HEK293T (cell line): Measurements from ENCODE around the gene CLIC3.

Experiments
- CTCF ChIA-PET: fragments of 350-600 bp; formaldehyde crosslinking; extraction: SDS; loops from one replicate; lab custom pipeline; 2021; ENCODE audit warnings: antibody characterized with exemption, inconsistent platforms; lab: Yijun Ruan, JAX
- POLR2A ChIA-PET: fragments of 350-600 bp; formaldehyde crosslinking; extraction: SDS; loops from one replicate; lab custom pipeline; 2020; ENCODE audit warnings: antibody characterized with exemption, inconsistent platforms; lab: Yijun Ruan, JAX
- DNase-seq: peaks from one replicate; pipeline ENCODE4 v3.0.0; 2012; ENCODE audit warnings: mixed read lengths; ENCODE audit errors: extremely low spot score
- ARNT ChIP-seq: fragments of 450-650 bp; IDR thresholded peaks from 2 replicates; pipeline ENCODE4 v1.6.1; 2017; ENCODE audit warnings: mild to moderate bottlenecking
- CTBP1 ChIP-seq: fragments of 450-650 bp; IDR thresholded peaks from 2 replicates; pipeline ENCODE4 v1.6.1; 2016; ENCODE audit warnings: borderline replicate concordance
- FOXM1 ChIP-seq: fragments of 450-650 bp; IDR thresholded peaks from 2 replicates; pipeline ENCODE4 v1.6.1; 2017; ENCODE audit warnings: mild to moderate bottlenecking, borderline replicate concordance
- LEF1 ChIP-seq: fragments of 450-650 bp; IDR thresholded peaks from 2 replicates; pipeline ENCODE4 v1.6.1; 2017; ENCODE audit warnings: mild to moderate bottlenecking, borderline replicate concordance
- PKNOX1 ChIP-seq: fragments of 450-650 bp; IDR thresholded peaks from 2 replicates; pipeline ENCODE4 v1.6.1; 2016
- SUZ12 ChIP-seq: fragments of 450-650 bp; IDR thresholded peaks from 2 replicates; pipeline ENCODE4 v1.6.1; 2016; ENCODE audit warnings: mild to moderate bottlenecking
- ZNF384 ChIP-seq: fragments of 450-650 bp; IDR thresholded peaks from 2 replicates; pipeline ENCODE4 v1.6.1; 2016

The CLIC3 gene

GRCh38 chr9:136945333-136946227 is 50.8 kb downstream of the CLIC3 start:
- ChIA-PET POLR2A (no interaction called here), CTCF (interaction anchor here (0.6 to 1.4 kb wide), 2 partner anchors 89 to 141 kb away, joined by 3 read pairs; partner anchors contain the start of gene MAN1B1)
- TF ChIP-seq ARNT (no peak), CTBP1 (no peak), LEF1 (no peak), SUZ12 (no peak), FOXM1 (no peak), PKNOX1 (no peak), ZNF384 (no peak)
- DNase-seq: no peak
